ENCODE data around the gene PITX3.
A peak's percentile ranks its signal among the peaks of the same experiment; 100 is the strongest.
"Not testable (repeated sequence)": the region's sequence is repeated elsewhere in the genome, so short reads cannot be mapped to it uniquely, and the experiment has no call there.

PITX3 gene

GRCh38 chr10:102233997-102234396 lies 7.3 kb downstream of the PITX3 start:
- no peak overlapping the region for H3K4me3 ChIP-seq (ENCODE audit: low read length)
- H3K4me1 ChIP-seq (ENCODE audit: control insufficient read depth, insufficient read depth, low read length) = no peaks in the 10 kb centered on the region
- no peak overlapping the region for H3K27ac ChIP-seq (ENCODE audit: low read depth, low read length)
- H3K27me3 ChIP-seq (ENCODE audit: control insufficient read depth, insufficient read depth, low read length) = peaks cover 37% of the 10 kb centered on the region
- no peaks in the 10 kb centered on the region for H3K36me3 ChIP-seq (ENCODE audit: control insufficient read depth, insufficient read depth, low read length)
- H3K9ac ChIP-seq (ENCODE audit: low read length) = no peak overlapping the region

- Histone ChIP-seq H3K27me3 (ENCODE audit: control insufficient read depth, insufficient read depth, low read length) (peaks cover 40% of the 10 kb centered on the region), H3K9ac (ENCODE audit: low read length) (no peak overlapping the region), H3K4me1 (ENCODE audit: control insufficient read depth, insufficient read depth, low read length) (no peaks in the 10 kb centered on the region)
These were observed 9.7 kb downstream of the PITX3 start for GRCh38 chr10:102231357-102232318.

GRCh38 chr10:102230861-102231356 lies 10.4 kb downstream of the PITX3 start:
- Histone ChIP-seq H3K9ac (ENCODE audit: low read length) (no peak overlapping the region), H3K4me3 (ENCODE audit: low read length) (peak overlapping the region; percentile 58), H3K36me3 (ENCODE audit: control insufficient read depth, insufficient read depth, low read length) (no peaks in the 10 kb centered on the region), H3K27me3 (ENCODE audit: control insufficient read depth, insufficient read depth, low read length) (peaks cover 39% of the 10 kb centered on the region), H3K4me1 (ENCODE audit: control insufficient read depth, insufficient read depth, low read length) (peaks cover 4% of the 10 kb centered on the region), H3K27ac (ENCODE audit: low read depth, low read length) (no peak overlapping the region)

More at GRCh38 chr10:102231357-102232318, 9.7 kb downstream of the PITX3 start:
- Histone ChIP-seq H3K36me3 (ENCODE audit: control insufficient read depth, insufficient read depth, low read length) (no peaks in the 10 kb centered on the region), H3K4me3 (ENCODE audit: low read length) (peak overlapping the region; percentile 58), H3K27ac (ENCODE audit: low read depth, low read length) (no peak overlapping the region)

GRCh38 chr10:102230264-102230860 lies 10.9 kb downstream of the PITX3 start:
- H3K4me1 ChIP-seq (ENCODE audit: control insufficient read depth, insufficient read depth, low read length) = peaks cover 7% of the 10 kb centered on the region
- H3K4me3 ChIP-seq (ENCODE audit: low read length) = peak overlapping the region; percentile 58
- no peak overlapping the region for H3K27ac ChIP-seq (ENCODE audit: low read depth, low read length)
- no peak overlapping the region for H3K9ac ChIP-seq (ENCODE audit: low read length)
- peaks cover 37% of the 10 kb centered on the region for H3K27me3 ChIP-seq (ENCODE audit: control insufficient read depth, insufficient read depth, low read length)
- no peaks in the 10 kb centered on the region for H3K36me3 ChIP-seq (ENCODE audit: control insufficient read depth, insufficient read depth, low read length)

- H3K4me3 ChIP-seq (ENCODE audit: low read length) = peak overlapping the region; percentile 58
- H3K4me1 ChIP-seq (ENCODE audit: control insufficient read depth, insufficient read depth, low read length) = peaks cover 7% of the 10 kb centered on the region
- peaks cover 37% of the 10 kb centered on the region for H3K27me3 ChIP-seq (ENCODE audit: control insufficient read depth, insufficient read depth, low read length)
- no peak overlapping the region for H3K9ac ChIP-seq (ENCODE audit: low read length)
- H3K36me3 ChIP-seq (ENCODE audit: control insufficient read depth, insufficient read depth, low read length) = no peaks in the 10 kb centered on the region
- H3K27ac ChIP-seq (ENCODE audit: low read depth, low read length) = no peak overlapping the region
These were observed 11.5 kb downstream of the PITX3 start for GRCh38 chr10:102229810-102230263.

- peaks cover 7% of the 10 kb centered on the region for H3K4me1 ChIP-seq (ENCODE audit: control insufficient read depth, insufficient read depth, low read length)
- H3K4me3 ChIP-seq (ENCODE audit: low read length) = no peak overlapping the region
- H3K27ac ChIP-seq (ENCODE audit: low read depth, low read length) = no peak overlapping the region
- no peak overlapping the region for H3K9ac ChIP-seq (ENCODE audit: low read length)
- no peaks in the 10 kb centered on the region for H3K36me3 ChIP-seq (ENCODE audit: control insufficient read depth, insufficient read depth, low read length)
- H3K27me3 ChIP-seq (ENCODE audit: control insufficient read depth, insufficient read depth, low read length) = peaks cover 25% of the 10 kb centered on the region
These were observed 14.3 kb downstream of the PITX3 start for GRCh38 chr10:102227050-102227449.

- Histone ChIP-seq H3K9ac (ENCODE audit: low read length) (no peak overlapping the region), H3K27me3 (ENCODE audit: control insufficient read depth, insufficient read depth, low read length) (peaks cover 20% of the 10 kb centered on the region), H3K36me3 (ENCODE audit: control insufficient read depth, insufficient read depth, low read length) (no peaks in the 10 kb centered on the region), H3K4me1 (ENCODE audit: control insufficient read depth, insufficient read depth, low read length) (peaks cover 7% of the 10 kb centered on the region), H3K27ac (ENCODE audit: low read depth, low read length) (no peak overlapping the region), H3K4me3 (ENCODE audit: low read length) (peak overlapping the region; percentile 60)
These were observed 14.8 kb downstream of the PITX3 start for GRCh38 chr10:102226542-102226870.

GRCh38 chr10:102225646-102226541 lies 15.4 kb downstream of the PITX3 start, which contains the start of gene ELOVL3:
ELOVL3 (plus strand) TSS chr10:102226299; CDS start chr10:102226549, 250 bp downstream.
- Histone ChIP-seq H3K9ac (ENCODE audit: low read length) (no peak within 1 kb of the TSS), H3K4me3 (ENCODE audit: low read length) (peak within 1 kb of the TSS; percentile 61), H3K36me3 (ENCODE audit: control insufficient read depth, insufficient read depth, low read length) (no peaks in the 10 kb centered on the region), H3K27me3 (ENCODE audit: control insufficient read depth, insufficient read depth, low read length) (peaks cover 14% of the 10 kb centered on the region), H3K4me1 (ENCODE audit: control insufficient read depth, insufficient read depth, low read length) (peaks cover 7% of the 10 kb centered on the region), H3K27ac (ENCODE audit: low read depth, low read length) (peak within 1 kb of the TSS; percentile 70)

- no peak overlapping the region for H3K4me3 ChIP-seq (ENCODE audit: low read length)
- no peak overlapping the region for H3K9ac ChIP-seq (ENCODE audit: low read length)
- no peaks in the 10 kb centered on the region for H3K36me3 ChIP-seq (ENCODE audit: control insufficient read depth, insufficient read depth, low read length)
- H3K27me3 ChIP-seq (ENCODE audit: control insufficient read depth, insufficient read depth, low read length) = no peaks in the 10 kb centered on the region
- peaks cover 7% of the 10 kb centered on the region for H3K4me1 ChIP-seq (ENCODE audit: control insufficient read depth, insufficient read depth, low read length)
- H3K27ac ChIP-seq (ENCODE audit: low read depth, low read length) = no peak overlapping the region
These were observed 18.5 kb downstream of the PITX3 start for GRCh38 chr10:102222797-102223196.

GRCh38 chr10:102220612-102221011 lies 20.7 kb downstream of the PITX3 start:
- Histone ChIP-seq H3K9ac (ENCODE audit: low read length) (no peak overlapping the region), H3K27ac (ENCODE audit: low read depth, low read length) (no peak overlapping the region), H3K27me3 (ENCODE audit: control insufficient read depth, insufficient read depth, low read length) (no peaks in the 10 kb centered on the region), H3K4me1 (ENCODE audit: control insufficient read depth, insufficient read depth, low read length) (peaks cover under 1% of the 10 kb centered on the region), H3K36me3 (ENCODE audit: control insufficient read depth, insufficient read depth, low read length) (no peaks in the 10 kb centered on the region), H3K4me3 (ENCODE audit: low read length) (no peak overlapping the region)

GRCh38 chr10:102219370-102219769 lies 21.9 kb downstream of the PITX3 start:
- no peaks in the 10 kb centered on the region for H3K4me1 ChIP-seq (ENCODE audit: control insufficient read depth, insufficient read depth, low read length)
- no peaks in the 10 kb centered on the region for H3K27me3 ChIP-seq (ENCODE audit: control insufficient read depth, insufficient read depth, low read length)
- H3K9ac ChIP-seq (ENCODE audit: low read length) = no peak overlapping the region
- H3K4me3 ChIP-seq (ENCODE audit: low read length) = no peak overlapping the region
- no peaks in the 10 kb centered on the region for H3K36me3 ChIP-seq (ENCODE audit: control insufficient read depth, insufficient read depth, low read length)
- H3K27ac ChIP-seq (ENCODE audit: low read depth, low read length) = no peak overlapping the region

- H3K9ac ChIP-seq (ENCODE audit: low read length); H3K27me3 ChIP-seq (ENCODE audit: control insufficient read depth, insufficient read depth, low read length); H3K4me1 ChIP-seq (ENCODE audit: control insufficient read depth, insufficient read depth, low read length); H3K27ac ChIP-seq (ENCODE audit: low read depth, low read length); H3K4me3 ChIP-seq (ENCODE audit: low read length); H3K36me3 ChIP-seq (ENCODE audit: control insufficient read depth, insufficient read depth, low read length): not testable (repeated sequence)
These were observed 27.7 kb downstream of the PITX3 start for GRCh38 chr10:102213599-102213998.
